Ovary (tissue), 3 donors: ENCODE data around the gene MYO1H.

ENCODE experiments used
- CTCF ChIP-seq, 3 donors: fragments of 450-650 bp in 2 of 3; fragments of 200-600 bp in 1 of 3; IDR thresholded peaks; one replicate each; pipeline versions ENCODE4 v1.5.1 to v1.8.0; 2016 to 2022; ENCODE audit warnings: antibody characterized with exemption in 3 of 3, mild to moderate bottlenecking in 1 of 3
- EP300 ChIP-seq: sonication (generic); formaldehyde crosslinking; IDR thresholded peaks from one replicate; pipeline ENCODE4 v1.6.1; 2017; ENCODE audit warnings: antibody characterized with exemption
- POLR2A ChIP-seq: fragments of 450-650 bp; IDR thresholded peaks from one replicate; pipeline ENCODE4 v1.6.1; 2017; ENCODE audit warnings: antibody characterized with exemption, mild to moderate bottlenecking, moderate library complexity
- donor health status: DM: no; HTN: no; CAD: no.

GRCh38 chr12:109394891-109395290, 47.2 kb downstream of the MYO1H start:
- TF ChIP-seq CTCF (IDR thresholded peaks at IDR 0.05), result no peak
- no peak for TF ChIP-seq POLR2A
- no peak for TF ChIP-seq EP300
